ENCODE data around the gene PDE7B.
"Not testable (repeated sequence)": the region's sequence is repeated elsewhere in the genome, so short reads cannot be mapped to it uniquely, and the experiment has no call there.

DNA sequence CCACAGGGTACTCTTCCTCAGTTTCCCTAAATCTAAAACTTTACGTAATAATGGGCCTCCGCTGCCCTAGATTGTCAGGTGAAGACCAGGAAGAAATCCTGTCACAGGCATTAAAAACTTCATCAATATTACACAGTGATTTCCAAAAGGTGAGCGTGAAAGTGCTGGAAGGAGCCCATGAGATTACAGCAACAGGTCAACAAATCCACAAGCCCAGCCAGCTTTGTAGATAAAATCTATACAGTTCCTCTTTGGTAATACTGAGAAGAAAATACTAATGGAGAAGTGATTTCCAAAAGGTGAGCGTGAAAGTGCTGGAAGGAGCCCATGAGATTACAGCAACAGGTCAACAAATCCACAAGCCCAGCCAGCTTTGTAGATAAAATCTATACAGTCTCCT lies 254.3 kb downstream of the PDE7B start:
- TF ChIP-seq, protein P1, sequence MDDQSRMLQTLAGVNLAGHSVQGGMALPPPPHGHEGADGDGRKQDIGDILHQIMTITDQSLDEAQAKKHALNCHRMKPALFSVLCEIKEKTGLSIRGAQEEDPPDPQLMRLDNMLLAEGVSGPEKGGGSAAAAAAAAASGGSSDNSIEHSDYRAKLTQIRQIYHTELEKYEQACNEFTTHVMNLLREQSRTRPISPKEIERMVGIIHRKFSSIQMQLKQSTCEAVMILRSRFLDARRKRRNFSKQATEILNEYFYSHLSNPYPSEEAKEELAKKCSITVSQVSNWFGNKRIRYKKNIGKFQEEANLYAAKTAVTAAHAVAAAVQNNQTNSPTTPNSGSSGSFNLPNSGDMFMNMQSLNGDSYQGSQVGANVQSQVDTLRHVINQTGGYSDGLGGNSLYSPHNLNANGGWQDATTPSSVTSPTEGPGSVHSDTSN (IDR thresholded peaks at IDR 0.05), result not testable (repeated sequence)
- not testable (repeated sequence) for TF ChIP-seq TAF1, SIN3A (IDR thresholded peaks at IDR 0.05; ENCODE audit: borderline replicate concordance, low read depth, low read length)
- TF ChIP-seq, protein P2, sequence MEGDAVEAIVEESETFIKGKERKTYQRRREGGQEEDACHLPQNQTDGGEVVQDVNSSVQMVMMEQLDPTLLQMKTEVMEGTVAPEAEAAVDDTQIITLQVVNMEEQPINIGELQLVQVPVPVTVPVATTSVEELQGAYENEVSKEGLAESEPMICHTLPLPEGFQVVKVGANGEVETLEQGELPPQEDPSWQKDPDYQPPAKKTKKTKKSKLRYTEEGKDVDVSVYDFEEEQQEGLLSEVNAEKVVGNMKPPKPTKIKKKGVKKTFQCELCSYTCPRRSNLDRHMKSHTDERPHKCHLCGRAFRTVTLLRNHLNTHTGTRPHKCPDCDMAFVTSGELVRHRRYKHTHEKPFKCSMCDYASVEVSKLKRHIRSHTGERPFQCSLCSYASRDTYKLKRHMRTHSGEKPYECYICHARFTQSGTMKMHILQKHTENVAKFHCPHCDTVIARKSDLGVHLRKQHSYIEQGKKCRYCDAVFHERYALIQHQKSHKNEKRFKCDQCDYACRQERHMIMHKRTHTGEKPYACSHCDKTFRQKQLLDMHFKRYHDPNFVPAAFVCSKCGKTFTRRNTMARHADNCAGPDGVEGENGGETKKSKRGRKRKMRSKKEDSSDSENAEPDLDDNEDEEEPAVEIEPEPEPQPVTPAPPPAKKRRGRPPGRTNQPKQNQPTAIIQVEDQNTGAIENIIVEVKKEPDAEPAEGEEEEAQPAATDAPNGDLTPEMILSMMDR (IDR thresholded peaks at IDR 0.05), result not testable (repeated sequence)
- TF ChIP-seq, protein P3, sequence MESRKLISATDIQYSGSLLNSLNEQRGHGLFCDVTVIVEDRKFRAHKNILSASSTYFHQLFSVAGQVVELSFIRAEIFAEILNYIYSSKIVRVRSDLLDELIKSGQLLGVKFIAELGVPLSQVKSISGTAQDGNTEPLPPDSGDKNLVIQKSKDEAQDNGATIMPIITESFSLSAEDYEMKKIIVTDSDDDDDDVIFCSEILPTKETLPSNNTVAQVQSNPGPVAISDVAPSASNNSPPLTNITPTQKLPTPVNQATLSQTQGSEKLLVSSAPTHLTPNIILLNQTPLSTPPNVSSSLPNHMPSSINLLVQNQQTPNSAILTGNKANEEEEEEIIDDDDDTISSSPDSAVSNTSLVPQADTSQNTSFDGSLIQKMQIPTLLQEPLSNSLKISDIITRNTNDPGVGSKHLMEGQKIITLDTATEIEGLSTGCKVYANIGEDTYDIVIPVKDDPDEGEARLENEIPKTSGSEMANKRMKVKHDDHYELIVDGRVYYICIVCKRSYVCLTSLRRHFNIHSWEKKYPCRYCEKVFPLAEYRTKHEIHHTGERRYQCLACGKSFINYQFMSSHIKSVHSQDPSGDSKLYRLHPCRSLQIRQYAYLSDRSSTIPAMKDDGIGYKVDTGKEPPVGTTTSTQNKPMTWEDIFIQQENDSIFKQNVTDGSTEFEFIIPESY (IDR thresholded peaks at IDR 0.05; ENCODE audit: borderline replicate concordance, low read depth), result not testable (repeated sequence)

Measured in SK-N-SH (cell line).